ENCODE results near the gene C9orf85. TPM values are rescaled to one million over a fixed set of nuclear protein-coding genes. Genes with fewer than 3 reads are reported as not detected.

C9orf85 gene
- total and polyA plus RNA-seq, 2 of the 8 experiments (the other 6 are each of a cell fraction or from before 2014, with no cell fraction given), result 6.3 to 14.5 TPM

- Histone ChIP-seq H3K23me2 (ENCODE audit: low read depth, low read length) (no peaks in the 10 kb centered on the region), H3K4me2 (ENCODE audit: insufficient read depth in 1 of 2, low read depth in 2 of 2, low read length in 2 of 2) (no peak overlapping the region), H3K79me1 (ENCODE audit: low read depth, low read length) (no peaks in the 10 kb centered on the region), H3K4me1 (replicated peaks in 1 of 4; ENCODE audit: control insufficient read depth in 3 of 4, insufficient read depth in 4 of 4, low read length in 3 of 4) (peaks cover 0 to 12% (median 6%) of the 10 kb centered on the region in 4 experiments), H3K4me3 (ENCODE audit: extremely low read depth in 1 of 4, insufficient read depth in 2 of 4, low read depth in 3 of 4, low read length in 4 of 4) (no peak overlapping the region), H3K9me3 (ENCODE audit: insufficient read depth in 2 of 2, low read depth in 1 of 2, low read length in 1 of 2) (no peaks in the 10 kb centered on the region), H2BK120ac (replicated peaks; ENCODE audit: low read depth, low read length) (peak overlapping the region; percentile 66), H3K18ac (ENCODE audit: extremely low read depth, low read length) (no peak overlapping the region), H3K27ac (ENCODE audit: low read depth, low read length) (no peak overlapping the region), H4K8ac (ENCODE audit: extremely low read depth, insufficient read depth, low read length) (no peak overlapping the region), H2BK12ac (ENCODE audit: low read depth, low read length) (peak overlapping the region; percentile 68; the same call in 1 of the 2 replicates), H2BK5ac (ENCODE audit: low read depth, low read length) (no peak overlapping the region), H3K14ac (ENCODE audit: insufficient read length) (no peak overlapping the region), H2BK20ac (ENCODE audit: low read length) (peak overlapping the region; percentile 2; the same call in 1 of the 2 replicates), H3K4ac (replicated peaks; ENCODE audit: insufficient read length, low read depth, low read length) (no peak overlapping the region), H3K9ac (replicated peaks in 1 of 4; ENCODE audit: extremely low read depth in 1 of 4, low read depth in 3 of 4, low read length in 3 of 4) (no peak overlapping the region), H3K23ac (ENCODE audit: insufficient read length) (no peak overlapping the region), H2AFZ (ENCODE audit: low read length) (0 out of 2 replicates have a peak overlapping the region, but pooled peaks have one; percentile 14), H3K36me3 (ENCODE audit: control insufficient read depth in 2 of 4, insufficient read depth in 4 of 4, low read length in 3 of 4) (no peaks in the 10 kb centered on the region), H2BK15ac (ENCODE audit: low read length) (no peak overlapping the region), H3K79me2 (ENCODE audit: control insufficient read depth in 1 of 2, insufficient read depth in 2 of 2, low read length in 2 of 2) (no peaks in the 10 kb centered on the region), H2AK5ac (ENCODE audit: low read depth, low read length) (peak overlapping the region; percentile 43; the same call in 1 of the 2 replicates), H3K56ac (replicated peaks; ENCODE audit: insufficient read length, low read depth, low read length) (no peak overlapping the region), H4K91ac (replicated peaks; ENCODE audit: insufficient read length, low read length) (no peak overlapping the region), H4K5ac (ENCODE audit: insufficient read length, low read depth, low read length) (no peak overlapping the region), H4K20me1 (replicated peaks in 1 of 2; ENCODE audit: control insufficient read depth in 1 of 2, insufficient read depth in 2 of 2, low read length in 2 of 2) (no peaks in the 10 kb centered on the region), H3K27me3 (replicated peaks in 1 of 4; ENCODE audit: control insufficient read depth in 3 of 4, extremely low read depth in 1 of 4, insufficient read depth in 3 of 4, low read length in 3 of 4) (no peaks in the 10 kb centered on the region)
- WGBS, 2 experiments (ENCODE audit: extremely low coverage in 1 of 2, insufficient coverage in 1 of 2, insufficient read length in 1 of 2, insufficient replicate concordance in 2 of 2, low coverage in 1 of 2, low lambda C conversion rate in 2 of 2, missing lambda C conversion rate in 1 of 2), result 87% methylated on average over 2 of the region's 2 CpGs; no CpG with 5 or more reads in 1 of the 2 experiments
- FAIRE-seq (no peak), DNase-seq (ENCODE audit: low read depth in 1 of 2, low spot score in 2 of 2) (no peak)
- CTCF ChIA-PET (ENCODE audit: partially characterized antibody), result interaction anchor here (1.0 to 1.9 kb wide), 6 partner anchors 16 to 178 kb away, joined by 3 to 6 read pairs (median 4); no protein-coding TSS in a partner anchor
- no peak for TF ChIP-seq ATF2 (IDR thresholded peaks at IDR 0.05; ENCODE audit: low read length)
- TF ChIP-seq RXRA (IDR thresholded peaks at IDR 0.05; ENCODE audit: insufficient read depth, low read depth, low read length), result no peak
- TF ChIP-seq SIX5 (IDR thresholded peaks at IDR 0.05; ENCODE audit: low read depth, low read length), result no peak
- TF ChIP-seq KDM1A (IDR thresholded peaks at IDR 0.05; ENCODE audit: borderline replicate concordance, low read length), result no peak
- no peak for TF ChIP-seq POLR2A (IDR thresholded peaks at IDR 0.05; ENCODE audit: control extremely low read depth in 1 of 2, low read depth in 2 of 2, low read length in 2 of 2)
- no peak for TF ChIP-seq SP2 (IDR thresholded peaks at IDR 0.05; ENCODE audit: low read length)
- POLR2A ChIA-PET (ENCODE audit: partially characterized antibody), result interaction anchor here (0.8 to 2.2 kb wide), 2 partner anchors 41 to 73 kb away, joined by 3 to 8 read pairs; partner anchors contain the start of genes ABHD17B and C9orf85
These were observed 73.0 kb downstream of the C9orf85 start for GRCh38 chr9:71984403-71984802.
